HPDE6-E6E7 (cell line): ENCODE data around the gene RPRD1B.

Experiments
- DNase-seq: peaks from one replicate; pipeline ENCODE4 v3.0.0; 2011; ENCODE audit warnings: missing footprints; ENCODE audit errors: extremely low spot score

Gene RPRD1B

GRCh38 chr20:38120625-38120988, 87.1 kb downstream of the RPRD1B start:
- DNase-seq = no peak

DNA sequence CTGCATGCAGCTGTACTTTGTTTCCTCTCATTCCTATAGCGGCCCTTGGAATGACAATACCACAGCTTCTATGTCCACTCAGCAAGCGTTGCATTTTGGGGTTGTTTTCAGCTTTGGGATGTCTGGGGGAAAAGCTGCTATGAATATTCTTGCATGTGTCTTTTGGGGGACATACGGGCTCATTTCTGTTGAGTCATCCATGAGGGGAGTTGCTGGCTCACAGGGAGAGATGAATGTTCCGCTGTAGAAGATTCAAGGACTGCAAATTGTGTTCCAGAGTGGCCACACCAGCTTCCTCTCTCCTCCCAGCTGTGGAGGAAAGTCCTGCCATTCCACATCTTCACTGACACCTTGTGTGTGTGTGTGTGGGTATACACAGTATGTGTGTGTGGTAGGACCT, 88.2 kb downstream of the RPRD1B start:
- DNase-seq = no peak

- no peak for DNase-seq
Measured at GRCh38 chr20:38123021-38123587, 89.6 kb downstream of the RPRD1B start.

DNA sequence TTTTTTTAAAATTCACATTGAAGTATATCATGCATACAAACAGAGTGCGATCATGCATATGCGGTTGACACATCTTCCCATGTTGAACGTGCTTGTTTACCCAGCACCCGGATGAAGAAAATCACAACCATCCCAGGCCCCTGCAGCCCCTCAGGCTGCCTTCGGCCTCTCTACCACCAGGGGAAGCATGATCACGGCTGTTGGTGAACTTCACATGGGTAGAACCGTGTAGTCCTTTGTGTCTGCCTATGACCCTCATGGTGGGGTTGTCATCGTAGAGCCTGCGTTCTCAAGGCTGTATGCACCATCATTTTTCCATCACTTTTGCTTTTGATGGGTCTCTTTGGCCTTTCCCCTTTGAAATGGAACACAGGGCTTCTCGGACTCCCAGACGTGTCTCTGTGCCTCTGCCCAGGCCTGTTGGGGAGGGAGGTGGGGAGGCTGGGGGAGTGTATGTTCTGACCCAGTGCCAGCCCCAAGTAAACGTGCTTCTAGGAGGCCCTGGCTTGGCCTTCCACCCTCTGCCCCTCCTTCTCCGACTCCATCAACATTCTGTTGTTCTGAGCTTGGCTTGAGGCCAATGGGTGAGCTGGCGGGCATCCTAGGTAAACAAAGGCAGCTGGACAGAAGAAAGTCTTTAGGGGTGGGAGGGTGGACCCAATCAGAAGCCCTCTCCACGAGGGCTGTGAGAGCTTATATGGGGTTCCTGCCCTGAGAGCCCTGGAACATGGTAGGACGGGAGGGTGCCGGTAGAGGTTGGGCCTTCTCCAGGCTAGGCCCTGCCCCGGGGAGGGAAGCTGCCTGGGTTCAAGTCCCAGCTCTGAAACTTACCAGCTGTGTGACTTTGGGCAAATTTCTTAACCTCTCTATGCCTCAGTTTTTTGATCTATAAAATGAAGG, 91.9 kb downstream of the RPRD1B start:
- DNase-seq = no peak

- no peak for DNase-seq
Measured at GRCh38 chr20:38126146-38126921, 92.8 kb downstream of the RPRD1B start.

GRCh38 chr20:38126932-38127621, 93.5 kb downstream of the RPRD1B start:
- DNase-seq = peak; percentile 87

DNA sequence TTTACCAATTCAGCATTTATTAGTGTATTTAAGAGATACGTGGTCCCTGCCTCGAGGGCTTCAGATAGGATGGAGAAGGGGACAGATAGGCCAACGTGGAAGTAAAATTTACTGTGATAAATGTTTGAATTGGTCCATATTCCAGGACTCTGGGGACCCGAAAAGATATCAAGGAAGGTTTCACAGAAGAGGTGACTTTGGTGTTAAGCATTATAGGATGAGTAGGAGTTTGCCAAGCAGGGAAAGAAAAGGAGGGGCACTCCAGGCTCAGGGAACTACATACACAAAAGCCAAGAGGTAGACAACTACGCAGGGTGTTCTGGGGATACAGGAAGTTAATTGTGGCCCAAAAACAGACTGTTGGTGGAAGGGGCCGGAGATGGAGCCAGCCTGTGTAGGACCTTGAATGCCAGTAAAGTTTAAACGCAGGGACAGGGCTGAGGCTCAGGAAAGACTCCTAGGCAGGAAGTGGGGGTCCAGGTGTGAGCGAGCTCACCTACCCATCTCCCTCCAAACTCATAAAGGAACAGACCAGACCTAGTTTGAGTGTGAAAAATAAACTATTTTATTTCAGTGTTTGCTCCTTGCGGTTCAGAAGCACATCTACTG, 94.5 kb downstream of the RPRD1B start:
- DNase-seq = no peak

DNA sequence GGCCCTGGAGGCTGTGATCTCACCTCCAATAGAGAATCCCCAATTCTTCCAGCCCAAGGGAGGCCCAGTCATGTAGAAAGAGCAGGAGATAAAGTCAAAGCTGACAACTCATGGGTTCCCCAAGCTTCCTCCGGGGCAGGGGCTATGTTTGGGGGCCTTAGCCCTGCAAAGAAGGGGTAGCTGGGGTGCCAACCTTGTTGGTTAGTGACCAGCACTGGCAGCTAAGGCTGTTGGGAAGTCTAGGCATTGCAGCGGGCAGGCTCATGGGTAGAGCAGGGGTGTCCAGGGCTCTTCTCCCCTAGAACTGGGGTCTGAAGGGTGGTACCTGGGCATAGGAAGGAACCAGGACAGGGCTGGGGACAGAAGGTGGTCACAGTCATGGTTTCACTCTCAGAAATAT, 95.1 kb downstream of the RPRD1B start:
- no peak for DNase-seq

GRCh38 chr20:38129248-38129865, 95.8 kb downstream of the RPRD1B start:
- DNase-seq = no peak

GRCh38 chr20:38129893-38130609, 96.5 kb downstream of the RPRD1B start:
- DNase-seq = no peak

DNA sequence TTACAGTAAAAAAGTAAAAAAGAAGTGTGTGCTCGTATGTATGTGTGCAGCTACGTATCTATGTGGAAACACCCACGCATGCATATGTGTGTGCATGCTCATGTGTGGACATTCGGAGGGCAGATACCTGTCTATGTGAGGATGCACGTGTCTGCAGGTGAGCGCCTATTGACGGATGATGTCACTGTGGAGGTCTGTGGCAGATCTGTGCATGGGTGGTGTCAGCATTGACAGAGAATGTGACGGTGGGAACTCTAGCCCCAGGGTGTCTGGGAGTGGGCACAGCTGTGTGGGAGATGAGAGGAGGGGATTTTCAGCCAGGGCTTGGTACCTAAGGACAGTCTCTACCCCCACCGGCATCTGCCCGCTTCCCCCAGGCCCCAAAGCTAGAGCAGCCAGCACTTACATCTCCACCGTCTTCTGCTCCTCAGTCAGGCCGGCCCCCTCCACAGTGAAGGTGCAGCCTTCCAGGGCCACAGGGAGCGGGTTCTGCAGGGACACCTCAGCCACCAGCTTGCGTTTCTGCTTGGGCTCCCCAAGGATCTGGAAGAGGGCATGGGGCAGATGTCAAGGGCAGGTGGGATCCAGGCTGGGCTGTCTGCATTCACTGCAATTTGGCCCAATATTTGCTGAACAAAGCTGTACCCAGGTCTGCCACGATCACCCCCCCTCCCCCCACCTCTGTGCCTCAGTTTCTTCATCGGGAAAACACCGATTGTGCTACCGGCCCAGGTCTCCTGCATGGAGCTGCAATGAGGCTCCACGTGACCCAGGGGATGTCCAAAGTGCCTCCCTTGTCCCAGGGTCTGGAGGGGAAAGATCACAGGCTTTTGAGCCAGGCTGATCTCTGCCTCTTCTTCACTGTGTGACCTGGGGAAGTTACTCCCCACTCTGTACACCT, 97.4 kb downstream of the RPRD1B start:
- no peak for DNase-seq

DNA sequence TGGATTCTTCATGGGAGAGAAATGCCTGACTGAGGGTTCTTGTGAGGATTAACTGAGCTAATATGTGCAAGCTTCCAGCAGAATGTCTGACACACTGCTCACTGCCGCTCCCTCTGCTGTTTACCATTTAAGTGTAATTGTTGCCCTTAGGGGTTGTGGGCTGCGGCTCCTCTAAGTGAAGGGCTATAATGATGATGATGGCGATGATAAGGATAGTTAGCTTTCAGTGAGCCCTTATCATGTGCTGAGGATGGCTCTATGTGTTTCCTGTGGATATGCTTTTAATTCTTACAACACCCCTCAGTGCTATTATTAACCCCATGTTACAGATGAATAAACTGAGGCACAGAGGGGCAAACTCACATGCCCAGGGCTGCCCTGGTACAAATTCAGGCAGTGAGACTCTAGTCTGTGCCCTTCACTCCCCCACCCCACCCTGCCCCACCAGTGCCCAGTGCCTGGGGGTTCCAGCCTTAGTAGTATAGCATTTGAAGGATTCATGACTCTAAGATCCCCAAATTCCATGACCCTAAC, 98.1 kb downstream of the RPRD1B start:
- no peak for DNase-seq

GRCh38 chr20:38132156-38132909, 98.8 kb downstream of the RPRD1B start:
- DNase-seq = no peak

- no peak for DNase-seq
Measured at GRCh38 chr20:38132910-38133501, 99.5 kb downstream of the RPRD1B start.

GRCh38 chr20:38133680-38134426, 100.3 kb downstream of the RPRD1B start:
- DNase-seq = no peak

GRCh38 chr20:38134427-38135270, 101.1 kb downstream of the RPRD1B start:
- DNase-seq = no peak
